ENCODE measurements around the gene SF3B6. TPM values are rescaled to one million over a fixed set of nuclear protein-coding genes. Genes with fewer than 3 reads are reported as not detected.
A peak's percentile ranks its signal among the peaks of the same experiment; 100 is the strongest.
"Not testable (repeated sequence)": the region's sequence is repeated elsewhere in the genome, so short reads cannot be mapped to it uniquely, and the experiment has no call there.

The SF3B6 gene
- total RNA-seq, 1 donor from 2014 or later = 110 TPM

DNA sequence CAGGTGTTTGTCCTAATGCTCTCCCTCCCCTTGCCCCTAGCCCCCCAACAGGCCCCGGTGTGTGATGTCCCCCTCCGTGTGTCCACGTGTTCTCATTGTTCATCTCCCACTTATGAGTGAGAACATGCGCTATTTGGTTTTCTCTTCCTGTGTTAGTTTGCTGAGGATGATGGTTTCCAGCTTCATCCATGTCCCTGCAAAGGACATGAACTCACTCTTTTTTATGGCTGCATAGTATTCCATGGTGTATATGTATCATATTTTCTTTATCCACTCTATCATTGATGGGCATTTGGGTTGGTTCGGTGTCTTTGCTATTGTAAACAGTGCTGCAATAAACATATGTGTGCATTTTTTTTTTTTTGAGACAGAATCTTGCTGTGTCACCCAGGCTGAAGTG is 17.1 kb upstream of the SF3B6 start:
- DNase-seq = not testable (repeated sequence)

DNA sequence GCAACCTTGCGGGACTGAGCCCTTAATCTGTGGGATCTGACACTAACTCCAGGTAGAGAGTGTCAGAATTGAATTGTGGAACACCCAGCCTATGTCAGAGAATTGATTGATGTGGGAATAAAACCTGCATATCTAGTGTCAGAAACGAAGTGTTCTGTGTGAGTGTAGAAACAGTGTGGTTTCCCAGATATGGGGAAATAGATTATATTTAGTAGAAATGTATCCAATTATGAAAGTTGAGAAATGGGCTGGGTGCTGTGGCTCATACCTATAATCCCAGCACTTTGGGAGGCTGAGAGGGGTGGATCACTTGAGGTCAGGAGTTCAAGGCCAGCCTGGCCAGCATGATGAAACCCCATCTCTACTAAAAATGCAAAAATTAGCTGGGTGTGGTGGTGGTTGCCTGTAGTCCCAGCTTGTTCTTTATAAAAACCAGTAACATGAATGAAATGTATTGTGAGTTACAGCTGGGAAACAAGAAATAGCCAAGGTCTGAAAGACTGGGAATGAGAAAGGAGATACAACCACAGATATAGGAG is 12.8 kb upstream of the SF3B6 start:
- no peak for DNase-seq

GRCh38 chr2:24087032-24087431 is 10.9 kb upstream of the SF3B6 start:
- no peak for DNase-seq

GRCh38 chr2:24086241-24086640 is 10.1 kb upstream of the SF3B6 start:
- DNase-seq = no peak

GRCh38 chr2:24085200-24085489 is 9.0 kb upstream of the SF3B6 start:
- no peak for DNase-seq

- DNase-seq = peak; percentile 95
These were observed 8.5 kb upstream of the SF3B6 start, which contains the start of gene TP53I3 for GRCh38 chr2:24084386-24085199. Gene TP53I3, minus strand, starts transcription at chr2:24084834. Its CDS starts 508 bp downstream, at chr2:24084326.

DNA sequence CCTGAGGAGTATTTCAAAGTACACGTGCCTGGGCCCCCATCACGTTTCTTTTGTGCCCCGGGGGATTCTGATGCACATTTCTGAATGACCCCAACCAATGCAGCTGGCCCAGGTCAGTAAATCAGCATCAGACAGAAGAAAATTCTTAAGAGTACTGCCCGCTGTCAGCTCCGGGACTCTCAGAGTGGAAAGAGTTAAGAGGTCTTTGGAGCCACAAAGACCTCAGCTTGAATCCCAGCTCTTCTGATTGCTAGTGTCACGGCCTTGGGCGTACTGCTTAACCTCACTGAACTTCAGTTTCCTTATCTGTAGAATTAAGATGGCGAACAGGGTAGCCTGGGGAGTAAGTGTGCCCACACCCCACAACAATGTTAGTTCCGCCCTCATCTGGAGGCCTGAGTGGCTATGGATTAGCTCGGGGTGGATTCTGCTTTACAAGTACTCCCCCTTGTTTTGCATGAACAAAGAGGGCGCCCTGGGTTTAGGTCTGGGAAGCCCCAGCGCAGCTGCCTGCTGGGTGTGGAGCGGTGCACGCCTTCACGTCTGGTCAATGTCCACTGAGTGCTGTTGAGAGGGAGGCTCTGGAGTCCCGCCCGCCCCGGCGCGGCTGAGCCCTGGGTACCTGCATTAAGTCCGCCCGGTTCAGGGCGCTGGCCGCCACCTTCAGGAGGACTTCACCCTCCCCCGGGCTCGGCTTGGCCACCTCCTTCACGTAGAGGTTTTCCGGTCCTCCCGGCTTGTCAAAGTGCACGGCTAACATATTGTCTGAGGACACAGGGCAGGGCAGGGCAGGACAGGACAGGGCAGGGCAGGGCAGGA is 7.7 kb upstream of the SF3B6 start:
- DNase-seq = peak; percentile 92

DNA sequence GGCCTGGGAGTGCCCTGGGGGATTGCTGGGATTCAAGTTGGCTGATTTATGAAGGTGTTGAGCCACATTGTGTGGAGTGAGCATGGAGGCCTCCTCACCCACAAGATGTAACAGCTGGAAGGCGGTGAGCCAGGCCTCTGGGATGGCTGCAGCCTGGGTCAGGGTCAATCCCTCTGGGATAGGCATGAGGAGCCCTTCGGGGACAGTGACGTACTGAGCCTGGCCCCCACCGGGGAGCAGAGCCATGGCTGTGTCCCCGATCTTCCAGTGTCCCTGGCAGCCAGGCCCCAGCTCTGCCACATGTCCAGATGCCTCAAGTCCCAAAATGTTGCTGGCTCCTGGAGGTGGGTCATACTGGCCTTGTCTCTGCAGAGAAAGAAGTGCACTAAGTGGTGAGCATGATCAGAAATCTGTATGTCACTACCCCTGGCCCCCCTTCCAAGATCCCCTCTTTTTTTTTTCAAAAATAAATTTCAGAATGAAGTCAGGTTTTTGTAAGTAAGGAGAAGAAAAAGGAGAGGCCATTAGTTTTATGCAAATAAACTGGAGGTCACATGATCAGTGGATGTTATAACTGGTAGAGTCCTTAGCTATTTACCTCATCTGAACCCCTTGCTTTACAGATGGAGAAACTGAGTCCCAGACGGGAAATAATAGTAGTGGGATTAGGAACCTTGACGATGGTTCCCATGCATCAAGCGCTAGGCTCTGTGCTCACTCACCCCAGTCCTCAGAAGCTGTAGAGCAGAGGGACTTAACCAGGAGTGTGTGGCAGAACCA is 6.9 kb upstream of the SF3B6 start:
- no peak for DNase-seq

GRCh38 chr2:24080701-24081100 is 4.6 kb upstream of the SF3B6 start:
- peak; percentile 94 for DNase-seq

DNA sequence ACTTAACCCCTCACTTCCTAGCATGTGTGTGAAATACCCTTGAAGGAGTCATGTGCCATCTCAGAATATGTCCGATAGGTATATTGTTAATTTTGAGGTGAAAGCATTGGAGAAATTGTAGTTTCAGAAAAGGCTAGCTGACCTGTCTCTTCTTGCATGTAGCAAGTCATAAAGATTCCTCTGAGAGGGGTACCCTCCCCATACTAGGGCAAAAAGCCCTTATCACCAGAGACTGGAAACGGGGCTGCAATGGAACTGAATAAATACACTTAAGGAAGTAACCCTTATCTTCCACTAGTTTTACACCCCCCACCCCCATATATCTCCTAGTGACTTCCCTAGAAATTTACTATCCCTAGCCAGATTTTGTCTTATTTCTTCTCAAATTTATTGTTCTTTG is 1.8 kb upstream of the SF3B6 start:
- DNase-seq = no peak

DNA sequence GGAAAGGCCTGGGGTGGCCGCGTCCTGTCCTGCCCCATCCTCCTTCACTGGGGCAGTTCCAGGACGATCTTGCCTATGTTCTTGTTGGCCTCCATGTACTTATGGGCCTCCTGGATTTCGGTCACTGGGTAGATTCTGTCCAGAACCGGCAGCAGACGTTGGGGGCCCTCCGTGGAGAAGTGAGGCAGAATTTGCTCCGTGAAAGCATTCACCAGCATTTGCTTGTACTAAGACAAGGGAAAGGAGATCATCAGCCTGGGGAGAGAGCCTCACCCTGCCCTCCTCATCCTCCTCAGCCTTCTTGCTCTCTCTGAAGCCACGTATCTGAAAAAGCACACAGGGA is 1.4 kb upstream of the SF3B6 start:
- peak; percentile 15 for DNase-seq

DNA sequence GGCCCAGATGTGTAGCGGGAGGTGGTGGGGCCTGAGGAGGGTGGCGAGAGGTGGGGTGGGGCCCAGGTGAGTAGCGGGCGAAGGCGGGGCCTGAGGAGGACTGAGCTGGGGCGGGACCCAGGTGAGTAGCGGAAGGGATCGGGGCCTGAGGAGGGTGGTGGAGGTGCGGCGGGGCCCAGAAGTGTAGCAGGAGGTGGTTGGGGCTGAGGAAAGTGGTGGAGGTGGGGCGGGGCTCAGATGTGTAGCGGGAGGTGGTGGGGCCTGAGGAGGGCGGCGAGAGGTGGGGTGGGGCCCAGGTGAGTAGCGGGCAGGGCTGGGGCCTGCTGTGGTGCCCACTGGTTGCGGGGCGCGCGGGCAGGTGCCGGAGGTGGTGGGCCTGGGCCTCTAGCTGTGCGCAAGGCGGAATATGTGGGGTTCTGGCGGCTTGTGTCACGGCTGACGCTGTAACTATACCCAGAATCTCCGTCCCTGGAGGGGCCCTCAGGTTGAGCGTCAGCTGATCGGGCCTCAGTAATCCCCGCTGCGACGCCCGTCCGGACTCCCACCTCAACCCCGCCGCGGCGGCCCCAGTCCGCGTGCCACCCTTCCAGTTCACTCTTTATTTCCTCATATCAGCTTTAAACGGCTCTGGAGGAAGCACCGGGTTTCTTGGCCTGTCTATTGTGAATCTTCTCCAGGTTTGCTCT is 866 bp upstream of the SF3B6 start:
- peak; percentile 41 for DNase-seq

GRCh38 chr2:24075259-24075658 is 867 bp downstream of the SF3B6 start:
- no peak for DNase-seq

DNA sequence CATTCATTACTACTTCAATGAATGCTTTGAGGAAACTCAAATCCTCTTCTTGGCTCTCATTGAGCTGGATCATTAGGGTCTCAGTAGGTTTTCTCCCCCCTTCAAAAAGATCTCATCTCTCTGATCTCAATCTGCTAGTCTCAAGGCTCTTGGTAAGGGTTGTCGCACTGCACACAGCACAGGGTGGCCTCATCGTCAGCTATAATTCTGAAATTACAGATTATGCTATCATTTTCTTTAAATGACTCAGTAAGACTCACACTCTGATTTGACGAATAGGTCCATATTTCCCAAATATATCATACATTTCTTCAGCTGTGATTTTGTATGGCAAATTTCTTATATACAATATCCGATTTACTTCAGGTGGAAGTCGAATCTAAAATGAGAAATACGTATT is 2.3 kb downstream of the SF3B6 start:
- no peak for DNase-seq

DNA sequence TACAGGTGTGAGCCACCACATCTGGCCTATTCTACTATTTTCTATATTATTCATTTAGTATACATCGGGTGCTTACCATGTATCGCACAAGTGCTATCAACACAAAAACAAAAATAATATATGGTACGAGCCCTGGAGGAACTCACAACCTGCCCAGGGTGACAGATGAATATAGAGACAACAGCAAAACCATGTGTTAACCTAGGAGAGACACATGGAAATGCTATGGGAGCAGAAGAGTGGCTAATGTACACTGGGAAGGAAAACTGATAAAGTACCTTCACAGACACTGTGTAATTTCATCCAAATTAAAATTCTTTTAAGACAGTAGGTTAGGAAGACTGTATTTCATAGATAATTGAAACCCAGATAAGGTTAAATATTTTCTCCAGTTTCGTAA is 3.9 kb downstream of the SF3B6 start:
- no peak for DNase-seq

DNA sequence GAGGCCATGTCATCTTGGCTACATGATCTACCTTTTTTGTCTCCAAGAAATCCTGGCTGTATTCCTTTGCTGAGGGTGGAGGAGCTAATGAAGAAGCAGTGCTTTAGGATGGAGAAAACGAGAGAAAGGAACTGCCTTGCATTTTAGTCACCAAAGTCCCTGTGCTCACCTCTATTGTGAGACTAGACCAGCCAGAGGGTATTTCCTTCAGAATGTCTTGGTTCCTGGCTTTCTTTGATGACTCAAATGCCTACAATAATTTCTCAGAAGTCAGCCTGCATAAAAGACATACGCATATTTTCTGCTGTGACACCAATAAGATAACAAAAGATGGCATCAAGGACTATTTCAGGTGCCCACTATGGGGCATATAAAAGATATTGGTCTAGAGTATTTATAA is 10.8 kb downstream of the SF3B6 start:
- DNase-seq = no peak

DNA sequence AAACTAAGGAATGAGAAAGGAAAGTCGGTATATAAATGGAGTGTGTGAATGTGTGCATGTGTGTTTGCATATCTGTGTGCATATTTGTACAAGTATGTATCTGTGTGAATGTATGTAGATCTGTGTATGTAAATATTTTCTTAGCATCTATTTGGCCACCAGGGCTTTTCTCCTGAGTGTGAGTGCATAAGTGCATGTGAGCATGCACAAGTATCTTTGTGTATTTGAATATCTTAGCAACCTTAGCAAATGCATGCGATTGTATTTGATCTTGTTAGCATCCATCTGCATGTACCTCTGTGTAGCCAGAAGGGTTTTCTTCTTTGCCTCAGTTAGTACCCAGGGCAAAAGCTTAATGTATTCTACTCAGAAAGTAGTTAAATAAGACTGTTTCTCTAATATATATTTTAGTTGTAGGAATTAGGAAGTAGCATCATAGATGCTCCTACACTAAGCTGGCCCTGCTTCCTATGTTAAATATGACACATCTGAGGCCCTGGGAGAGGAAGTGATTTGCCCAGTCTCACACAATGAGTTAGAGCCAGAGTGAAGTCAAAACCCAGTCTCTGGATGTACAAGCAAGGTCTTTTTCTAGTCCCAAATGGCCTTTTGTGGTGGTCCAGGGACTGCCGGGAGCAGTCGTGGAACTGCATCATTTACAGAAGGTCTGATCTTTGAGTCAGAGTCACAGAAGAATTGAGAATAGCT is 17.4 kb downstream of the SF3B6 start:
- no peak for DNase-seq

DNA sequence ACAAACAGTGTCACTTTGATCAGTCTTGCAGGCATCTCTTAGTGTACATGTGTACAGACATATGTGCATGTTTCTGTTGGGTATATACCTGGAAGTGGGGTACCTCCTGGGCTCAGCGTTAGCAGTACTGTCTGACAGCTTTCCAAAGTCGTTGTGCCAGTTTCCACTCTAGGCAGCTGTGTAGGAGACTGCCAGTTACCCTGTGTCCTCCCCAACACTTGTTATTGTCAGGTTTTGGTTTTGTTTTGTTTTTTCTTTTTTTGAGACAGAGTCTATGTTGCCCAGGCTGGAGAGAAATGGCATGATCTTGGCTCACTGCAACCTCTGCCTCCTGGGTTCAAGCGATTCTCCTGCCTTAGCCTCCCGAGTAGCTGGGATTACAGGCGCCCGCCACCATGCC is 20.4 kb downstream of the SF3B6 start:
- no peak for DNase-seq

- no peak for DNase-seq
These were observed 21.6 kb downstream of the SF3B6 start for GRCh38 chr2:24054366-24055010.

- DNase-seq = no peak
These were observed 23.2 kb downstream of the SF3B6 start for GRCh38 chr2:24052951-24053350.

DNA sequence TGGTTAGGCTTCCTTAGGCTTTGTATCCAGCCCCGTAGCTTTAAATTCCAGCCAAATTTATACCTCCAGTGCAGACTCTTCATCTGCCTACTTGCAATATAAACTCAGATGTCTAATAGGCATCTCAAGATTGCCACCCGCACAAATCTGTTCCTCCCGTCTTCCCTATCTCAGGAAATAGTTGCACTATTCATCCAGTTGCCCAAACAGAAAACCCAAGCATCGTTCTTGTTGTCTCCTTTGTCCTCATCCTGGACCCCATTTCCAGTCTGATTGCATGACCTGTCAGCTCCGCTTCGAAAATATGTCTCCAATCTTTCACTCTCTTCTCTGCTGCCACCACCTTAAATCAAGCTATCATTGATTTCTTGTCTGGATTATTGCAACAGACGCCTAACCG is 24.3 kb downstream of the SF3B6 start:
- DNase-seq = no peak
